GM21737 (cell line): ENCODE results near the gene TSHR.
"Not testable (repeated sequence)": the region's sequence is repeated elsewhere in the genome, so short reads cannot be mapped to it uniquely, and the experiment has no call there.

ENCODE experiments used
- ATAC-seq: cut with Tn5 transposase; IDR thresholded peaks from one replicate; pipeline ENCODE4 v1.9.1; 2021; ENCODE audit warnings: mild to moderate bottlenecking, moderate library complexity; ENCODE audit not compliant: unreplicated experiment

The TSHR gene

GRCh38 chr14:80988735-80989429 lies 33.5 kb downstream of the TSHR start:
- no peak for ATAC-seq

DNA sequence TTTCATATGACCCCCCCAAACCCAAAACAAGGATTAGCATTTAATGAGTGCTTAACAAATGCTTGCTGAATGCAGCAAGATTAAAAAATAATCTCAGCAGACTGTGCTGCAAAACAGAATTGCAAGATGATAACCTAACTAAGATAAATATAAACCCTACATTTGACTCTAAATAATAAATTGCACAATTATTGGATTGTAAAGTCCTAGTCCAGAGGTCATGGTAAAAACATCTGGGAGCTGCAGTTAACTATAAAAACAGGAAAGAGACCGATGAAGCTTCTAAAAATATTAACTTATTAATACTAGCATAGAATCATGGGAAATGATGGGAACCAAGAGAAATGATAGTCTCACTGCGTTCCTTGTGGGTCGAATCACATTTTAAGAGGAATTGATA lies 37.2 kb downstream of the TSHR start:
- ATAC-seq: no peak

DNA sequence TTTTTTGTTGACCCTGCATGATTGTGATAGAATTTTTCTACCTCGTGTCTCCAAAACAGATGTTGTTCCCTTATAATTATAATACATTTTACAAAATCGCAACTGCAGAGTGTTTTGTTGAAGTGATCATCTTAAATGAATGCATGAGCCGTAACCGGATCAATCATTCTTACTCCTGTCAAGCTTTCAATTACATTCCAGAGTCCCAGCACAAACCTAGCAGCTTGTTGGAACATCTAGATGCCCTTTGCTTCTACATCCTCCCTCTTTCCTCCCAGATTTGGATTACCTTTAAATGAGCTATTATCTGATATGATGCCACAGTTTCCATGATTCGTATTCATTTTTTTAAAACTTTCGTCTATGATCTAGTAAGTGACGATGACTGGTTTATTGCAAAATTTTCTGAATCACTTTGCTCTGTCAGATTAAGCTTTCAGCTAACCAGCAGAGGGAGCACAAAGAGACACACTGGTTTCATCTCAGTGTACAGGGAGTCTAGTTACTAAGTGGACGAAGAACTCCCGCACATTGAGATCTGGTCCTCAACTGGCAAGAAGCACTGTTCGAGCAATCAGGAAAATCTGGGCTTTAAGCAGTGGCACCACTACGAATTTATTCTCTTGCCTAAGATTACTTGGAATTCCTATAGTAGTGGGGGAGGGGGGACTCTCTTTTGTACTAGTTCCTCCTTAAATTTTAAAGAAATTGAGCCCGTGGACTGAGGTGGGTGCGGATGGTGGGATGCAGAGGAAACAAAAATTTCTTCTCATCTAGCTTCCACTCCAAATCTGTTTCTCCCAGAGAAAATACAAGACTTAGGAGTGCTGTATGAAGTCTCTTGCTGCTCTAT lies 40.9 kb downstream of the TSHR start:
- ATAC-seq: peak; percentile 71

DNA sequence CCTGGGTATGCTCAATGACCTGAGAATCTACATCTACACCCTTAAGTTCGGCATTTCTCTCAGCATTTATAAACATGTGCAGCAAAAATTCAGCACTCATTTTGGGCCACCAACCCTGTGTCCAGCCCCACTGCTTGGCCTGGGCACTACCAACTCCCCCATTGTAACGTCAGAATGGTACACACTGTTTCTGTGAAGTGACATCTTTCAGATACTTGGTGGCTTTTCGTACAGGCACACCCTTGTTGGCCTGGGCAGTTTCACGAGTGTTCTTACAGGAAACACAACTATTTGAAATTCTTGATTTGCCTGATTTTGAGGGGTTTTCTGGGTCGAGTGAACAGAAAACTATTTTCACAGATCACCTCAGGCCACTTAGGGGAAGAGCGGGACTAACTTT lies 46.0 kb downstream of the TSHR start:
- no peak for ATAC-seq

- no peak for ATAC-seq
Measured at GRCh38 chr14:81004575-81004974, 49.2 kb downstream of the TSHR start.

GRCh38 chr14:81005540-81006228 lies 50.3 kb downstream of the TSHR start:
- ATAC-seq: no peak

GRCh38 chr14:81006266-81006665 lies 50.8 kb downstream of the TSHR start:
- ATAC-seq: no peak

DNA sequence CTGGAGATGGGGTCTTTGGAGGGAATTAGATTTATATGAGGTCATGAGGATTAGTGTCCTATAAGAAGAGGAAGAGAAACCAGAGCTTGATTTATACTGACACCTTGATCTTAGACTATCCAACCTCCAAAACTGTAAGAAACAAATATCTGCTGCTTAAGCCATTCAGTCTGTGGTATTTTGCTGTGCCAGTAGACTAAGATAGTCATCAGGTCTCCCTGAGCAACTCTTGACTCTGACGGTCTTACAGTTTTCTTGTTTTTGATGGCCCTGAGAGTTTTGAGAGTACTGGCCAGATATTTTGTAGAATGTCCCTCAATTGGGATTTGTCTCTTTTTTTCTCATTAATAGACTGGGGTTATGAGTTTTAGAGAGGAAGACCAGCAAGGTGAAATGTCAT lies 51.7 kb downstream of the TSHR start:
- no peak for ATAC-seq

GRCh38 chr14:81009346-81009745 lies 53.9 kb downstream of the TSHR start:
- no peak for ATAC-seq

- ATAC-seq: no peak
Measured at GRCh38 chr14:81018251-81018650, 62.8 kb downstream of the TSHR start.

DNA sequence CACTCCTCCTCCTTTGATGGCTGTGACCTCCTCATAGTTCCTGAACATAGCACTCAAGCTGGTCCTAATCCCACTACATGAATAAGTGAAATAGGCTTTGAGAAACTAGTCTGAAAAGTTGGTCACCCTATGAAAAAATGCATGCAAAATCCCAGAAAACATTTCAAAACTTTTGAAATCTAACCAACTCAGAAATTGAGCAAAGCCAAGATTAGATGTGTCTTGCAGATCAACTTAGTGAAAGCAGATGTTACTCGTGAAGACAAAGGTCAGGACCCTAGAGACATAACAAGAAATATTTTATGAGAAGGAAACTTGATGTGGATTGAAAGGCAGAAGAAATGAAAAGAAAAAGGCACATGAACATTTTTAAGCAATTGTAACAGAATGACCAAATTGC lies 63.3 kb downstream of the TSHR start:
- ATAC-seq: no peak

DNA sequence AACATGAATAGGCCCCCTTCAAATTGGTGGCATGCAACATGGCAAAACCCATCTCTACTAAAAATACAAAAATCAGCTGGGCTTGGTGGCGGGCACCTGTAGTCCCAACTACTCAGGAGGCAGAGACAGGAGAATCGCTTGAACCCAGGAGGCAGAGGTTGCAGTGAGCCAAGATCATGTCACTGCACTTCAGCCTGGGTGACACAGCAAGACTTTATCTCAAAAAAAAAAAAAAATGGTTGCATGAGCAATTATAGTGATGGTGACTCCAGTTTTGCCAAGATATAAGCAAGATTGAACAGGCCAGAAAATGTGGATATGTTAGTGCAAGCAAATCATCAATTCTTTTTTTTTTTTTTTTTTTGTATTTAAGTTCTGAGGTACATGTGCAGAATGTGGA lies 63.7 kb downstream of the TSHR start:
- ATAC-seq: not testable (repeated sequence)

- ATAC-seq: no peak
Measured at GRCh38 chr14:81023095-81023710, 67.8 kb downstream of the TSHR start.

DNA sequence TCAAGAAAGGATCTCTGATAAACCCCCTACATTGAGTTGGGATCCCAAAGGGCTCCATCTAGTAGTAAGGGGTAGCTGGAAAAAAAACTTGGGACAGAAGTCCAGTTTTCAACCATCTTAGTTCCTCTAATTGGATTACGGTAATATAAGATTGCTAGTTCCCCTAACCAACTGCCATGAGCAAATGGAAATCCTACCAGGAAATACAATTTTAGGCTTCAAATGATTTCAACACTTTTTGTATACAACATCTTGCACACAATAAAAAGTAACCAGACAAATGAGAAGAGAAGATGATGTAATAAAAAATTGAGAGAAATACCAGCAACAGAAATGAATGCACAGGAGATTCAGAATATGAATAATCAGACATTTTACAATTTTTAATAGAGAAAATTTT lies 73.0 kb downstream of the TSHR start:
- ATAC-seq: no peak

DNA sequence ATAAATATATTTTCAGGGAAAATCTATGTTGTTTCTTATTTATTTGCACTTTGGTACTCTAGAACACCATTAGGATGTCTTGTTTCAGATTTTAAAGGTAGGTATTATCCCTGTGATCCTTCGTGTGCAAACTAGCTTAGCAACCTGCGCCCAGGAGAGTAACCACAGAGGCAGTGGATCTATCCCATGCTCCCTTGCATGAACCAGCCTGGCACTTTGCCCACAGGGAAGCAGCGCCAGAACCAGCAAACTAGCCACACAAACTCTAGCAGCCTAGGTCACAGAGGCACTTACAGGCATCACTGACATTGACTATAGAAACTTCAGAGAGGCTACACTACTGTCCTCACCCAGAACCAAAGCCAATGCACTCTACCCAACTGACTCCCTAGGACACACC lies 76.1 kb downstream of the TSHR start:
- no peak for ATAC-seq

DNA sequence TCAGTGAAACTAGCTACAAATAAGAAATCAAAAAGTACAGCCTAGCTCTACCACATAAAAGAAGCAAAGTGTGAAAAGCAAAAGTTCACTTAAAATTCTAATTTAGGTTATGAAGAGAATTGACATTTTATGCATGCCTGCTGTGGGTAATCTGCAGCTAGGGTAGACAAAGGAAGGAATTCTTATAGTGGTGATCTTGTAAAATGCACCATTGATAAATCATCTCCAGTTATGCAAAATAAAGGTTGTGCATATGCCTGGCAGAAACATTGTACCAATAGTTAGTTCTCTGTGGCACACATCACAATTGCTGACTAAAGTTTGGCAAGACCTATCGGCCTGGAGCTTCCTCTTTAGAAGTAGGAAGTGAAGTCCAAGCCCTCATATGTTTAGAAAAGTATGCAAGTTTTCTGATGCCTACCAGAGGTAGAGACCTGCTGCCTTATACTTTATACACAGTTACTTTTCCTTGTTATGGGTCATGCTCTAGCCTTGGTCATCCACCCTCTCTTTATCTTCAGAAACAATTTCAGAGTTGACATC lies 78.3 kb downstream of the TSHR start:
- ATAC-seq: no peak

DNA sequence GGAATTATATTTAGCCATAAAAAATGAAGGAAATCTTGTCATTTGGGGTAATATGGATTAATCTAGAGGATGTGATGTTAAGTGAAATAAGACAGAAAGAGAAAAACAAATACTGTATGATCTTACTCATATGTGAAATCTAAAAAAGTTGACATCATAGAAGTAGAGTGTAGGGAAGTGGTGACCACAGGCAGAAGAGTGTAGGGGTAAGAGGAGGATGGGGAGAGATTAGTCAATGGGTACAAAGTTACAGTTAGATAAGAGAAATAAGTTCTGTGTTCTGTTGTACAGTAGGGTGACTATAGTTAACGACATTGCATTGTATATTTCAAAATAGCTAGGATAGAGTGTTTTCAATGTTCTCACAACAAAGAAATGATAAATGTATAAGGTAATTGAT lies 87.0 kb downstream of the TSHR start:
- no peak for ATAC-seq

GRCh38 chr14:81051547-81051946 lies 96.1 kb downstream of the TSHR start:
- ATAC-seq: no peak

- not testable (repeated sequence) for ATAC-seq
Measured at GRCh38 chr14:81054057-81054456, 98.6 kb downstream of the TSHR start.

DNA sequence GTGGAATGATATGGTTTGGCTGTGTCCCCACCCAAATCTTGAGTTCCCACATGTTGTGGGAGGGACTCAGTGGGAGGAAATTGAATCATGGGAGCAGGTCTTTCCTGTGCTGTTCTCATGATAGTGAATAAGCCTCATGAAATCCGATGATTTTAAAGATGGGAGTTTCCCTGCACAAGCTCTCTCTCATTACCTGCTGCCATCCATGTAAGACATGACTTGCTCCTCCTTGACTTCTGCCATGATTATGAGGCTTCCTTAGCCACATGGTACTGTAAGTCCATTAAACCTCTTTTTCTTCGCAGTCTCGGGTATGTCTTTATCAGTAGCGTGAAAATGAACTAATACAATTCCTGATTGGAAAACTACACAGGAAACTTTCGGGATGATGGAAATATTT lies 100.5 kb downstream of the TSHR start:
- no peak for ATAC-seq

GRCh38 chr14:81062380-81062779 lies 107.0 kb downstream of the TSHR start:
- no peak for ATAC-seq
